GM21619 (cell line): Measurements from ENCODE around the gene MRFAP1L1.
"Not testable (repeated sequence)": the region's sequence is repeated elsewhere in the genome, so short reads cannot be mapped to it uniquely, and the experiment has no call there.

Experiments
- ATAC-seq: cut with Tn5 transposase; IDR thresholded peaks from one replicate; pipeline ENCODE4 v1.9.1; 2021; ENCODE audit not compliant: unreplicated experiment

The MRFAP1L1 gene

GRCh38 chr4:6734165-6734786 is 24.6 kb upstream of the MRFAP1L1 start:
- ATAC-seq, result no peak

GRCh38 chr4:6733358-6734164 is 23.9 kb upstream of the MRFAP1L1 start:
- ATAC-seq, result no peak

- no peak for ATAC-seq
Observed at GRCh38 chr4:6732441-6733357, 23.0 kb upstream of the MRFAP1L1 start.

- no peak for ATAC-seq
Observed at GRCh38 chr4:6731780-6732179, 22.1 kb upstream of the MRFAP1L1 start.

GRCh38 chr4:6731318-6731675 is 21.6 kb upstream of the MRFAP1L1 start:
- no peak for ATAC-seq

- ATAC-seq, result no peak
Observed at GRCh38 chr4:6730603-6731317, 21.1 kb upstream of the MRFAP1L1 start.

- ATAC-seq, result no peak
Observed at GRCh38 chr4:6728320-6729029, 18.8 kb upstream of the MRFAP1L1 start.

- no peak for ATAC-seq
Observed at GRCh38 chr4:6727943-6728250, 18.2 kb upstream of the MRFAP1L1 start.

GRCh38 chr4:6727081-6727942 is 17.6 kb upstream of the MRFAP1L1 start:
- ATAC-seq, result no peak

GRCh38 chr4:6725427-6725961 is 15.8 kb upstream of the MRFAP1L1 start:
- not testable (repeated sequence) for ATAC-seq

GRCh38 chr4:6724421-6725111 is 14.9 kb upstream of the MRFAP1L1 start:
- no peak for ATAC-seq

- no peak for ATAC-seq
Observed at GRCh38 chr4:6723851-6724250, 14.2 kb upstream of the MRFAP1L1 start.

GRCh38 chr4:6722891-6723290 is 13.2 kb upstream of the MRFAP1L1 start:
- ATAC-seq, result no peak

GRCh38 chr4:6721121-6721520 is 11.5 kb upstream of the MRFAP1L1 start:
- ATAC-seq, result no peak

- ATAC-seq, result no peak
Observed at GRCh38 chr4:6720202-6720699, 10.6 kb upstream of the MRFAP1L1 start.

- no peak for ATAC-seq
Observed at GRCh38 chr4:6719611-6720179, 10.0 kb upstream of the MRFAP1L1 start.

- no peak for ATAC-seq
Observed at GRCh38 chr4:6718932-6719610, 9.4 kb upstream of the MRFAP1L1 start.
